K562 (cell line): ENCODE results near the gene RAB6A. TPM values are rescaled to one million over a fixed set of nuclear protein-coding genes. Genes with fewer than 3 reads are reported as not detected.

Experiments used
- FOXA3 ChIP-seq, 2 experiments: fragments of 450-650 bp in 1 of 2; sonication (generic) in 1 of 2; formaldehyde crosslinking; IDR thresholded peaks in 1 of 2; conservative IDR thresholded peaks in 1 of 2; 2 replicates each; pipeline versions ENCODE4 v1.4.0 to v1.8.0; 2020 to 2022; ENCODE audit warnings: mild to moderate bottlenecking in 2 of 2, missing genetic modification reagents in 1 of 2
- HDAC6 ChIP-seq: IDR thresholded peaks from 2 replicates; pipeline ENCODE4 v1.6.1; 2012; ENCODE audit warnings: low read depth, mild to moderate bottlenecking, control low read depth, inconsistent platforms, low read length, moderate library complexity
- NFXL1 ChIP-seq: fragments of 450-650 bp; formaldehyde crosslinking; IDR thresholded peaks from 2 replicates; pipeline ENCODE4 v1.4.0; 2021; ENCODE audit warnings: mild to moderate bottlenecking
- NR2F6 ChIP-seq: fragments of 450-650 bp; formaldehyde crosslinking; IDR thresholded peaks from 2 replicates; pipeline ENCODE4 v1.4.0; 2020; ENCODE audit warnings: mild to moderate bottlenecking
- RAD21 ChIP-seq, 2 experiments: fragments of 250-450 bp in 1 of 2; fragments of 450-650 bp in 1 of 2; sonication (Bioruptor Pico) in 1 of 2; formaldehyde crosslinking in 1 of 2; IDR thresholded peaks in 1 of 2; conservative IDR thresholded peaks in 1 of 2; 2 replicates each; pipeline versions ENCODE4 v1.4.0 to v1.8.0; 2020 to 2022; ENCODE audit warnings: mild to moderate bottlenecking in 2 of 2, moderate library complexity in 1 of 2
- RFX1 ChIP-seq: fragments of 450-650 bp; IDR thresholded peaks from 2 replicates; pipeline ENCODE4 v1.6.1; 2016; ENCODE audit warnings: mild to moderate bottlenecking, moderate library complexity
- SLC30A9 ChIP-seq: fragments of 250-450 bp; sonication (Bioruptor Pico); IDR thresholded peaks from 2 replicates; pipeline ENCODE4 v1.8.0; 2022; ENCODE audit warnings: mild to moderate bottlenecking, moderate library complexity
- ZBTB1 ChIP-seq: sonication (generic); formaldehyde crosslinking; IDR thresholded peaks from 2 replicates; pipeline ENCODE4 v1.8.1; 2023; ENCODE audit warnings: missing genetic modification reagents, low read depth, mild to moderate bottlenecking, borderline replicate concordance
- ZNF778 ChIP-seq: fragments of 450-650 bp; formaldehyde crosslinking; IDR thresholded peaks from 2 replicates; pipeline ENCODE4 v1.4.0; 2020; ENCODE audit warnings: mild to moderate bottlenecking, moderate library complexity
- polyA plus RNA-seq, 8 experiments: library from polyadenylated mRNA; depleted of rRNA in 4 of 8; stranded (reverse) in 5 of 8; unstranded in 3 of 8; fragments of >200 nt; fragmentation: Nextera tagmentation in 2 of 8; fragmentation: Illumina TruSeq in 1 of 8; extraction: Ambion mirVana in 2 of 8; extraction: Trizol in 1 of 8; gene quantifications; 2 replicates each; pipeline versions ENCODE4 v1.2.1 to v1.2.3, GENCODE V29; 2011 to 2014; ENCODE audit warnings: inconsistent platforms in 1 of 8, missing spikeins in 1 of 8
- total RNA-seq, 7 experiments: library from RNA; depleted of rRNA in 6 of 7; stranded (reverse); fragments of >200 nt in 6 of 7; fragmentation: Illumina TruSeq in 2 of 7; extraction: Trizol in 2 of 7; gene quantifications; 2 replicates each; pipeline versions ENCODE4 v1.2.1 to v1.2.3, GENCODE V29; 2011 to 2021; ENCODE audit warnings: low replicate concordance in 1 of 7
- TF ChIP-seq, protein P1 (sequence below): sonication (generic); formaldehyde crosslinking; IDR thresholded peaks from 2 replicates; pipeline ENCODE4 v1.8.0; 2022; ENCODE audit warnings: missing genetic modification reagents, mild to moderate bottlenecking, moderate library complexity, borderline replicate concordance
- TF ChIP-seq, protein P2 (sequence below): fragments of 450-650 bp; IDR thresholded peaks from 2 replicates; pipeline ENCODE4 v1.6.1; 2018; ENCODE audit not compliant: partially characterized antibody
- TF ChIP-seq, protein P3 (sequence below): sonication (generic); formaldehyde crosslinking; IDR thresholded peaks from 2 replicates; pipeline ENCODE4 v1.8.0; 2023; ENCODE audit warnings: mild to moderate bottlenecking, missing genetic modification reagents

RAB6A gene
- total and polyA plus RNA-seq, 9 of the 15 experiments (the other 6 are each of a cell fraction or from before 2014, with no cell fraction given) = 14.0 to 95.3 (median 45.4) TPM

DNA sequence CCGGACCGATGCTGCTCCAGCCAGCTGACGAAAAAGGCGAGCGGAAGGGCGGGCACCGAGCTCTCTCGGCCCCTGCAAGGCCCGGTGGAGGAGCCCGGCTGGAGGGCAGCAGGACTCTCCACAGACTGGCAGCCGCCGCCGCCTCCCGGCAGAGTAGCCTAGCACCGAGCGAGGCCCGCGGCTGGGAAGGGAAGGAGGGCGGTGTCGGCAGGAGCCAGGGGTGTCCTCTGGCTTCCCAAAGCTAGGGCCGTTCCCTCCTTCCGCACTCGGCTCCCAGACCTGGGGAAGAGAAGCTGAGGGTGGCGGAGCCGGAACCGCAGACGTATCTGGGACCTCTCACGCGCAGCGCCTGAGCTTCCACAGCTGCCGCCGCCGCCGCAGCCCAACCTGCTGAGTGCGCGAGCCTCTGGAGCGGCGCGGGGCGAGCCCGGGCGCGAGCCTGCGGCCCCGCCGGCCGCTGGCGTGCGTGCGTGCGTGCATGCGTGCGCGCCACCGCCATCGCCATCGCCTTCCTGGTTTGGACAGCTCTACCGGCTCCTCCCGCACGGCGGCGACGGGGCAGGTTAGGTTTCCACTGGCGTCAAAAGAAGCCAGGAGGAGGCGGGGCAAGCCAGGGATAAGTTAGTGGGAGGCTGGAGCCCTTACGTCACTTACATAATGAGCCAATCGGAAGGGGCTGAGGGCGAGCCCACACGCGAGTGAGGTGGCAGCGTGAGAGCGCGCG lies at the start of gene RAB6A (continued):
- TF ChIP-seq, protein P1, sequence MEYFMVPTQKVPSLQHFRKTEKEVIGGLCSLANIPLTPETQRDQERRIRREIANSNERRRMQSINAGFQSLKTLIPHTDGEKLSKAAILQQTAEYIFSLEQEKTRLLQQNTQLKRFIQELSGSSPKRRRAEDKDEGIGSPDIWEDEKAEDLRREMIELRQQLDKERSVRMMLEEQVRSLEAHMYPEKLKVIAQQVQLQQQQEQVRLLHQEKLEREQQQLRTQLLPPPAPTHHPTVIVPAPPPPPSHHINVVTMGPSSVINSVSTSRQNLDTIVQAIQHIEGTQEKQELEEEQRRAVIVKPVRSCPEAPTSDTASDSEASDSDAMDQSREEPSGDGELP = peak; percentile 81
- TF ChIP-seq, protein P2, sequence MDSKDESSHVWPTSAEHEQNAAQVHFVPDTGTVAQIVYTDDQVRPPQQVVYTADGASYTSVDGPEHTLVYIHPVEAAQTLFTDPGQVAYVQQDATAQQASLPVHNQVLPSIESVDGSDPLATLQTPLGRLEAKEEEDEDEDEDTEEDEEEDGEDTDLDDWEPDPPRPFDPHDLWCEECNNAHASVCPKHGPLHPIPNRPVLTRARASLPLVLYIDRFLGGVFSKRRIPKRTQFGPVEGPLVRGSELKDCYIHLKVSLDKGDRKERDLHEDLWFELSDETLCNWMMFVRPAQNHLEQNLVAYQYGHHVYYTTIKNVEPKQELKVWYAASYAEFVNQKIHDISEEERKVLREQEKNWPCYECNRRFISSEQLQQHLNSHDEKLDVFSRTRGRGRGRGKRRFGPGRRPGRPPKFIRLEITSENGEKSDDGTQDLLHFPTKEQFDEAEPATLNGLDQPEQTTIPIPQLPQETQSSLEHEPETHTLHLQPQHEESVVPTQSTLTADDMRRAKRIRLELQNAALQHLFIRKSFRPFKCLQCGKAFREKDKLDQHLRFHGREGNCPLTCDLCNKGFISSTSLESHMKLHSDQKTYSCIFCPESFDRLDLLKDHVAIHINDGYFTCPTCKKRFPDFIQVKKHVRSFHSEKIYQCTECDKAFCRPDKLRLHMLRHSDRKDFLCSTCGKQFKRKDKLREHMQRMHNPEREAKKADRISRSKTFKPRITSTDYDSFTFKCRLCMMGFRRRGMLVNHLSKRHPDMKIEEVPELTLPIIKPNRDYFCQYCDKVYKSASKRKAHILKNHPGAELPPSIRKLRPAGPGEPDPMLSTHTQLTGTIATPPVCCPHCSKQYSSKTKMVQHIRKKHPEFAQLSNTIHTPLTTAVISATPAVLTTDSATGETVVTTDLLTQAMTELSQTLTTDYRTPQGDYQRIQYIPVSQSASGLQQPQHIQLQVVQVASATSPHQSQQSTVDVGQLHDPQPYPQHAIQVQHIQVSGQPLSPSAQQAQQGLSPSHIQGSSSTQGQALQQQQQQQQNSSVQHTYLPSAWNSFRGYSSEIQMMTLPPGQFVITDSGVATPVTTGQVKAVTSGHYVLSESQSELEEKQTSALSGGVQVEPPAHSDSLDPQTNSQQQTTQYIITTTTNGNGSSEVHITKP = peak; percentile 48
- no peak for TF ChIP-seq RFX1
- no peak for TF ChIP-seq HDAC6
- peak; percentile 36 to 43 for TF ChIP-seq RAD21 (CRISPR knock-in tag; conservative IDR thresholded peaks at IDR 0.05 in 1 of 2, IDR thresholded peaks at IDR 0.05 in 1 of 2)
- TF ChIP-seq, protein P3, sequence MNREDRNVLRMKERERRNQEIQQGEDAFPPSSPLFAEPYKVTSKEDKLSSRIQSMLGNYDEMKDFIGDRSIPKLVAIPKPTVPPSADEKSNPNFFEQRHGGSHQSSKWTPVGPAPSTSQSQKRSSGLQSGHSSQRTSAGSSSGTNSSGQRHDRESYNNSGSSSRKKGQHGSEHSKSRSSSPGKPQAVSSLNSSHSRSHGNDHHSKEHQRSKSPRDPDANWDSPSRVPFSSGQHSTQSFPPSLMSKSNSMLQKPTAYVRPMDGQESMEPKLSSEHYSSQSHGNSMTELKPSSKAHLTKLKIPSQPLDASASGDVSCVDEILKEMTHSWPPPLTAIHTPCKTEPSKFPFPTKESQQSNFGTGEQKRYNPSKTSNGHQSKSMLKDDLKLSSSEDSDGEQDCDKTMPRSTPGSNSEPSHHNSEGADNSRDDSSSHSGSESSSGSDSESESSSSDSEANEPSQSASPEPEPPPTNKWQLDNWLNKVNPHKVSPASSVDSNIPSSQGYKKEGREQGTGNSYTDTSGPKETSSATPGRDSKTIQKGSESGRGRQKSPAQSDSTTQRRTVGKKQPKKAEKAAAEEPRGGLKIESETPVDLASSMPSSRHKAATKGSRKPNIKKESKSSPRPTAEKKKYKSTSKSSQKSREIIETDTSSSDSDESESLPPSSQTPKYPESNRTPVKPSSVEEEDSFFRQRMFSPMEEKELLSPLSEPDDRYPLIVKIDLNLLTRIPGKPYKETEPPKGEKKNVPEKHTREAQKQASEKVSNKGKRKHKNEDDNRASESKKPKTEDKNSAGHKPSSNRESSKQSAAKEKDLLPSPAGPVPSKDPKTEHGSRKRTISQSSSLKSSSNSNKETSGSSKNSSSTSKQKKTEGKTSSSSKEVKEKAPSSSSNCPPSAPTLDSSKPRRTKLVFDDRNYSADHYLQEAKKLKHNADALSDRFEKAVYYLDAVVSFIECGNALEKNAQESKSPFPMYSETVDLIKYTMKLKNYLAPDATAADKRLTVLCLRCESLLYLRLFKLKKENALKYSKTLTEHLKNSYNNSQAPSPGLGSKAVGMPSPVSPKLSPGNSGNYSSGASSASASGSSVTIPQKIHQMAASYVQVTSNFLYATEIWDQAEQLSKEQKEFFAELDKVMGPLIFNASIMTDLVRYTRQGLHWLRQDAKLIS (CRISPR knock-in tag) = 0 out of 2 replicates have a peak, but pooled peaks have one; percentile 56
- TF ChIP-seq ZNF778 (CRISPR knock-in tag) = no peak
- no peak for TF ChIP-seq SLC30A9 (CRISPR knock-in tag)
- 0 out of 4 replicates have a peak, but pooled peaks of 1 of the 2 experiments have one; percentile 20 for TF ChIP-seq FOXA3 (CRISPR knock-in tag; conservative IDR thresholded peaks at IDR 0.05 in 1 of 2, IDR thresholded peaks at IDR 0.05 in 1 of 2)
- no peak for TF ChIP-seq NFXL1
- no peak for TF ChIP-seq NR2F6 (CRISPR knock-in tag)
- peak; percentile 94 for TF ChIP-seq ZBTB1
